ENCODE results near the gene C8B.

The C8B gene

DNA sequence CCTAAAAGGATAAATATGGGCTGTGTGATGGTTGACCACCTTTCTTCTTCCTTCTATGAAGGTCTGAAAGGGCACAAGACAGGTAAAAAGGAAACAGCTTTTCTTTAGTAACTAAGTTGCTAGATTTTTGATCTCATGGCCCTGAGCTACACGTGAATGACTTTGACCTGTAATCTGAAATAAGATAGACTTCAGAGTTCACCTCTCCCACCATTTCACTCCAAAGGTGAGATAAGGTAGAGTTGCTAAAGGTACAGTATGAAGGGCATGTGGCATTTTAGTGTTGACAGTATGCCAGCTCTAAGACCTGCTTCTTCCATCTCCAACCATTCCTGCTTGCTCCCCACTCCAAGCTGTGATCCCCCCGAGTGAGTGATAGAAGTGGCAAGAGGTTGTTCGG, 25.8 kb upstream of the C8B start:
- TF ChIP-seq ZBTB7A (IDR thresholded peaks at IDR 0.05; ENCODE audit: low read depth) (no peak), FOXM1 (IDR thresholded peaks at IDR 0.05; ENCODE audit: borderline replicate concordance, low read depth) (no peak), TAF1 (IDR thresholded peaks at IDR 0.05; ENCODE audit: low read depth) (no peak), NFIC (IDR thresholded peaks at IDR 0.05) (no peak), TCF12 (IDR thresholded peaks at IDR 0.05; ENCODE audit: low read depth) (no peak), EP300 (IDR thresholded peaks at IDR 0.05; ENCODE audit: borderline replicate concordance) (no peak), YY1 (IDR thresholded peaks at IDR 0.05; ENCODE audit: low read depth) (no peak), EGR1 (IDR thresholded peaks at IDR 0.05) (no peak), CREB1 (IDR thresholded peaks at IDR 0.05; ENCODE audit: low read depth) (no peak), CEBPB (IDR thresholded peaks at IDR 0.05) (no peak), TEAD4 (IDR thresholded peaks at IDR 0.05) (no peak), RAD21 (IDR thresholded peaks at IDR 0.05; ENCODE audit: low read depth) (no peak)
- TF ChIP-seq, protein P1, sequence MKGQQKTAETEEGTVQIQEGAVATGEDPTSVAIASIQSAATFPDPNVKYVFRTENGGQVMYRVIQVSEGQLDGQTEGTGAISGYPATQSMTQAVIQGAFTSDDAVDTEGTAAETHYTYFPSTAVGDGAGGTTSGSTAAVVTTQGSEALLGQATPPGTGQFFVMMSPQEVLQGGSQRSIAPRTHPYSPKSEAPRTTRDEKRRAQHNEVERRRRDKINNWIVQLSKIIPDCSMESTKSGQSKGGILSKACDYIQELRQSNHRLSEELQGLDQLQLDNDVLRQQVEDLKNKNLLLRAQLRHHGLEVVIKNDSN (IDR thresholded peaks at IDR 0.05): no peak
- TF ChIP-seq, protein P2, sequence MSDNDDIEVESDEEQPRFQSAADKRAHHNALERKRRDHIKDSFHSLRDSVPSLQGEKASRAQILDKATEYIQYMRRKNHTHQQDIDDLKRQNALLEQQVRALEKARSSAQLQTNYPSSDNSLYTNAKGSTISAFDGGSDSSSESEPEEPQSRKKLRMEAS (IDR thresholded peaks at IDR 0.05): no peak
- TF ChIP-seq, protein P3, sequence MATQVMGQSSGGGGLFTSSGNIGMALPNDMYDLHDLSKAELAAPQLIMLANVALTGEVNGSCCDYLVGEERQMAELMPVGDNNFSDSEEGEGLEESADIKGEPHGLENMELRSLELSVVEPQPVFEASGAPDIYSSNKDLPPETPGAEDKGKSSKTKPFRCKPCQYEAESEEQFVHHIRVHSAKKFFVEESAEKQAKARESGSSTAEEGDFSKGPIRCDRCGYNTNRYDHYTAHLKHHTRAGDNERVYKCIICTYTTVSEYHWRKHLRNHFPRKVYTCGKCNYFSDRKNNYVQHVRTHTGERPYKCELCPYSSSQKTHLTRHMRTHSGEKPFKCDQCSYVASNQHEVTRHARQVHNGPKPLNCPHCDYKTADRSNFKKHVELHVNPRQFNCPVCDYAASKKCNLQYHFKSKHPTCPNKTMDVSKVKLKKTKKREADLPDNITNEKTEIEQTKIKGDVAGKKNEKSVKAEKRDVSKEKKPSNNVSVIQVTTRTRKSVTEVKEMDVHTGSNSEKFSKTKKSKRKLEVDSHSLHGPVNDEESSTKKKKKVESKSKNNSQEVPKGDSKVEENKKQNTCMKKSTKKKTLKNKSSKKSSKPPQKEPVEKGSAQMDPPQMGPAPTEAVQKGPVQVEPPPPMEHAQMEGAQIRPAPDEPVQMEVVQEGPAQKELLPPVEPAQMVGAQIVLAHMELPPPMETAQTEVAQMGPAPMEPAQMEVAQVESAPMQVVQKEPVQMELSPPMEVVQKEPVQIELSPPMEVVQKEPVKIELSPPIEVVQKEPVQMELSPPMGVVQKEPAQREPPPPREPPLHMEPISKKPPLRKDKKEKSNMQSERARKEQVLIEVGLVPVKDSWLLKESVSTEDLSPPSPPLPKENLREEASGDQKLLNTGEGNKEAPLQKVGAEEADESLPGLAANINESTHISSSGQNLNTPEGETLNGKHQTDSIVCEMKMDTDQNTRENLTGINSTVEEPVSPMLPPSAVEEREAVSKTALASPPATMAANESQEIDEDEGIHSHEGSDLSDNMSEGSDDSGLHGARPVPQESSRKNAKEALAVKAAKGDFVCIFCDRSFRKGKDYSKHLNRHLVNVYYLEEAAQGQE (IDR thresholded peaks at IDR 0.05; ENCODE audit: low read depth): no peak

DNA sequence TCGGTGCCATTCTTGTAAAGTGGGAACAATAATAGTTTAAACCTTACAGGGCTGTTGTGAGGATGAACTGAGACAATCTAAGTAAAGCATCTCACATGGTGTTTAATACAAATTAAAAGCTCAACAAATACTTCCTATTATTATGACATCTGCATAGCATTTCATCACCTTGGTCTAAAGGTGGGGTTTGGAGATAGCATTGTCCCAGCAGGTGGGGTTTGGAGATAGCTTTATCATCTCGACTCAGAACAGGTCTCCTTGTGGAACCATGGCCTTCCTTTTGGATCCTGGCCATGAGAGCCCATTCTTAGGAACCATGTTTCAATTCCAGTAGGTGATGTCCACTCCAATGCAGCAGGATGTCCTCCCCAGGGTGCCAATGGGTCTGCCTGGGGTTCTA, 20.6 kb upstream of the C8B start:
- TF ChIP-seq FOXM1 (IDR thresholded peaks at IDR 0.05; ENCODE audit: borderline replicate concordance, low read depth): no peak
- TF ChIP-seq YY1 (IDR thresholded peaks at IDR 0.05; ENCODE audit: low read depth): no peak
- TF ChIP-seq ZBTB7A (IDR thresholded peaks at IDR 0.05; ENCODE audit: low read depth): no peak
- TF ChIP-seq, protein P1 (IDR thresholded peaks at IDR 0.05): no peak
- no peak for TF ChIP-seq CEBPB (IDR thresholded peaks at IDR 0.05)
- TF ChIP-seq TAF1 (IDR thresholded peaks at IDR 0.05; ENCODE audit: low read depth): no peak
- TF ChIP-seq, protein P2 (IDR thresholded peaks at IDR 0.05): no peak
- TF ChIP-seq EGR1 (IDR thresholded peaks at IDR 0.05): no peak
- TF ChIP-seq EP300 (IDR thresholded peaks at IDR 0.05; ENCODE audit: borderline replicate concordance): no peak
- TF ChIP-seq NFIC (IDR thresholded peaks at IDR 0.05): no peak
- TF ChIP-seq TCF12 (IDR thresholded peaks at IDR 0.05; ENCODE audit: low read depth): no peak
- TF ChIP-seq CREB1 (IDR thresholded peaks at IDR 0.05; ENCODE audit: low read depth): no peak
- no peak for TF ChIP-seq RAD21 (IDR thresholded peaks at IDR 0.05; ENCODE audit: low read depth)
- TF ChIP-seq, protein P3 (IDR thresholded peaks at IDR 0.05; ENCODE audit: low read depth): no peak
- no peak for TF ChIP-seq TEAD4 (IDR thresholded peaks at IDR 0.05)

DNA sequence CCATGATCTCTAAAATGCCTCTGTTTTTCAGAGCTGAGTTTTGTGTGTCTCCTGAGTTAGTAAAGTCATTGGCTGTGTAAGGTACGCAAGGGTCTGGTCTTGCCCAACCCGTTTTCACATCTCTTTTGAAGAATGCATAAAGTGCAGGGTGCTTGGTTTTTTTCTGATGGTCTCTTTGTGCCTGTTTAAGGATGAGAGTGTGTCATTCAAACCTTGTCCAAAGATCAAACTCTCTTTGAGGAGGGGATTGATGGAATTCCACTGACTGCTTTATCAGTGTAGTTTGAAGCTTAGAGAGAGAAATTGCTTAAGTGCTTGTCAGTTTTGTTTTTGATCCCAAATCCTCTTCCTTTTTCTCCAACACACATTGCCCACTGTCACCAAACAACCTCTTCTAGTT, 20.0 kb upstream of the C8B start:
- TF ChIP-seq, protein P1 (IDR thresholded peaks at IDR 0.05): no peak
- TF ChIP-seq FOXM1 (IDR thresholded peaks at IDR 0.05; ENCODE audit: borderline replicate concordance, low read depth): no peak
- TF ChIP-seq, protein P3 (IDR thresholded peaks at IDR 0.05; ENCODE audit: low read depth): no peak
- TF ChIP-seq ZBTB7A (IDR thresholded peaks at IDR 0.05; ENCODE audit: low read depth): no peak

DNA sequence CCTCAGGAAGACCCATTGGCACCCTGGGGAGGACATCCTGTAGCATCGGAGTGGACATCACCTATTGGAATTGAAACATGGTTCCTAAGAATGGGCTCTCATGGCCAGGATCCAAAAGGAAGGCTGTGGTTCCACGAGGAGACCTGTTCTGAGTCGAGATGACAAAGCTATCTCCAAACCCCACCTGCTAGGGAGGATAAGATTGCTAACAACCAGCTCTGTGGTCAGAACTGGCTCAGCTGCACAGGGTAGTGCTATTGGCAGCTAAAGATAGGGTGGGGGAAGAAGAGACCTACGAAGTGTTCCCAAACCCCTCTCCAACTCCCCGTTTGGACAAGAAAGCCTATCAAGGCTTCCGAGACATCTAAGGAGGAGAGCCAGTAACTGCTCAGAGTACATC, 17.7 kb upstream of the C8B start:
- no peak for TF ChIP-seq RAD21 (IDR thresholded peaks at IDR 0.05; ENCODE audit: low read depth)
- no peak for TF ChIP-seq FOXM1 (IDR thresholded peaks at IDR 0.05; ENCODE audit: borderline replicate concordance, low read depth)
- no peak for TF ChIP-seq TAF1 (IDR thresholded peaks at IDR 0.05; ENCODE audit: low read depth)
- TF ChIP-seq, protein P2 (IDR thresholded peaks at IDR 0.05): no peak
- TF ChIP-seq CEBPB (IDR thresholded peaks at IDR 0.05): no peak

All from Ishikawa (cell line).